Osteocyte (in vitro differentiated cells): ENCODE results near the gene FOXR2. TPM values are rescaled to one million over a fixed set of nuclear protein-coding genes. Genes with fewer than 3 reads are reported as not detected.

Experiments
- DNase-seq: peaks from one replicate; pipeline ENCODE4 v3.0.0; 2021; ENCODE audit warnings: mixed read lengths; ENCODE audit not compliant: unreplicated experiment; ENCODE audit errors: extremely low spot score
- H3K27ac Mint-ChIP-seq: one replicate; pipeline ENCODE4 v1.8.0; 2021; ENCODE audit warnings: mild to moderate bottlenecking, mixed read lengths; ENCODE audit not compliant: unreplicated experiment
- H3K27me3 Mint-ChIP-seq: one replicate; pipeline ENCODE4 v1.8.0; 2021; ENCODE audit warnings: mixed read lengths; ENCODE audit not compliant: unreplicated experiment
- H3K36me3 Mint-ChIP-seq: one replicate; pipeline ENCODE4 v1.8.0; 2021; ENCODE audit warnings: mixed read lengths; ENCODE audit not compliant: unreplicated experiment
- H3K4me1 Mint-ChIP-seq: one replicate; pipeline ENCODE4 v1.8.0; 2021; ENCODE audit warnings: mixed read lengths; ENCODE audit not compliant: unreplicated experiment
- H3K4me3 Mint-ChIP-seq: one replicate; pipeline ENCODE4 v1.8.0; 2021; ENCODE audit warnings: mild to moderate bottlenecking, moderate library complexity, mixed read lengths; ENCODE audit not compliant: unreplicated experiment
- H3K9me3 Mint-ChIP-seq: one replicate; pipeline ENCODE4 v1.8.0; 2021; ENCODE audit warnings: mixed read lengths; ENCODE audit not compliant: unreplicated experiment
- CTCF ChIP-seq: fragments of 200-600 bp; sonication (generic); IDR thresholded peaks from 2 replicates; pipeline ENCODE4 v1.5.0; 2021; ENCODE audit warnings: antibody characterized with exemption, mild to moderate bottlenecking, moderate library complexity
- total RNA-seq: library from RNA; stranded (reverse); gene quantifications from 2 replicates; pipeline ENCODE4 v1.2.1, GENCODE V29; 2021

Gene FOXR2
- total RNA-seq, 1 donor from 2014 or later = not detected

DNA sequence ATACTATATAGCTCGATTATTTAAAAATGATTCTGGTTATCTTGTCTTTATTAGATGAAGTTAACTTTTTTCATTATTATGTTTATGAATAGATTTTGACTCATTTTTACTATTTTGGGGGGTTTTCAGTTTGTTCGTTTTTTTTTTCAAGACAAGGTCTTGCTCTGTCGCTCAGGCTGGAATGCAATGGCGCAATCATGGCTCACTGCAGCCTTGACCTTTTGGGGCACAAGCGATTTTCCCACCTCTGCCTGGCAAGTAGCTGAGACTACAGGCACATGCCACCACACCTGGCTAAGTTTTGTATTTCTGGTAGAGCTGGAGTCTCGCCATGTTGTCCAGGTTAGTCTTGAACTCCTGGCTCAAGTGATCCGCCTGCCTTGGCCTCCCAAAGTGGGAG, 24.9 kb upstream of the FOXR2 start:
- no peak for DNase-seq
- Mint-ChIP-seq H3K27me3 (no peaks in the 10 kb centered on the region), H3K9me3 (peaks cover 29% of the 10 kb centered on the region), H3K4me3 (no peak overlapping the region), H3K27ac (no peak overlapping the region), H3K36me3 (no peaks in the 10 kb centered on the region), H3K4me1 (no peaks in the 10 kb centered on the region)
- TF ChIP-seq CTCF = no peak

DNA sequence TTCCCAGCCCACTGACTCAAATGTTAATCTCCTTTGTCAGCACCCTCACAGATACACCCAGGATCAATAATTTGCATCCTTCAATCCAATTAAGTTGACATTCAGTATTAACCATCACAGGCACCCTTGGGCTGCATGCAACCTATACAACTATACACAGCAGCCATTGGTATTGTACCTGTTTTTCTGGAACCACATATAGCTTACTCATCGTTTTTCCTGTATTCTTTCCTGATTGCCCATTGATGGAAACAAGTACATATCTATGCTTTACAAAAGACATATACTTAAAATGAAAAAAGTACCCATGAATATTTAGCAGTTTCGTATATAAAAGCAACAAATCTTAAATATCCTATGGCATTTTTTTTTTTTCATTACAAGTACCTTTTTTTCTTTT, 3.7 kb upstream of the FOXR2 start:
- no peaks in the 10 kb centered on the region for H3K27me3 Mint-ChIP-seq
- no peak overlapping the region for H3K4me3 Mint-ChIP-seq
- no peaks in the 10 kb centered on the region for H3K4me1 Mint-ChIP-seq
- no peak for DNase-seq
- peaks cover 16% of the 10 kb centered on the region for H3K9me3 Mint-ChIP-seq
- no peaks in the 10 kb centered on the region for H3K36me3 Mint-ChIP-seq
- no peak for TF ChIP-seq CTCF
- H3K27ac Mint-ChIP-seq = no peak overlapping the region

- Mint-ChIP-seq H3K9me3 (peaks cover 7% of the 10 kb centered on the region), H3K4me3 (no peak overlapping the region), H3K27me3 (no peaks in the 10 kb centered on the region), H3K4me1 (no peaks in the 10 kb centered on the region), H3K27ac (no peak overlapping the region), H3K36me3 (no peaks in the 10 kb centered on the region)
- DNase-seq = no peak
- TF ChIP-seq CTCF = no peak
Measured at GRCh38 chrX:55624403-55624802, 1.2 kb downstream of the FOXR2 start.

GRCh38 chrX:55636109-55636508, 12.9 kb downstream of the FOXR2 start:
- no peaks in the 10 kb centered on the region for H3K27me3 Mint-ChIP-seq

GRCh38 chrX:55638933-55639332, 15.7 kb downstream of the FOXR2 start:
- Mint-ChIP-seq H3K27ac (no peak overlapping the region), H3K36me3 (no peaks in the 10 kb centered on the region), H3K4me3 (no peak overlapping the region), H3K9me3 (peaks cover 3% of the 10 kb centered on the region), H3K27me3 (no peaks in the 10 kb centered on the region), H3K4me1 (no peaks in the 10 kb centered on the region)
- no peak for DNase-seq
- no peak for TF ChIP-seq CTCF

More at GRCh38 chrX:55636109-55636508, 12.9 kb downstream of the FOXR2 start:
- Mint-ChIP-seq H3K9me3 (peaks cover 9% of the 10 kb centered on the region), H3K4me1 (no peaks in the 10 kb centered on the region), H3K4me3 (no peak overlapping the region), H3K27ac (no peak overlapping the region), H3K36me3 (no peaks in the 10 kb centered on the region)
- no peak for TF ChIP-seq CTCF
- DNase-seq = no peak
